NT2/D1 (cell line): ENCODE results near the gene ARL15.

ENCODE experiments used
- YY1 ChIP-seq: IDR thresholded peaks from 2 replicates; pipeline ENCODE4 v1.6.1; 2011; ENCODE audit not compliant: insufficient read length, insufficient read depth
- ZNF274 ChIP-seq: IDR thresholded peaks from 2 replicates; pipeline ENCODE4 v1.6.1; 2011; ENCODE audit warnings: mild to moderate bottlenecking, low read depth, low read length

DNA sequence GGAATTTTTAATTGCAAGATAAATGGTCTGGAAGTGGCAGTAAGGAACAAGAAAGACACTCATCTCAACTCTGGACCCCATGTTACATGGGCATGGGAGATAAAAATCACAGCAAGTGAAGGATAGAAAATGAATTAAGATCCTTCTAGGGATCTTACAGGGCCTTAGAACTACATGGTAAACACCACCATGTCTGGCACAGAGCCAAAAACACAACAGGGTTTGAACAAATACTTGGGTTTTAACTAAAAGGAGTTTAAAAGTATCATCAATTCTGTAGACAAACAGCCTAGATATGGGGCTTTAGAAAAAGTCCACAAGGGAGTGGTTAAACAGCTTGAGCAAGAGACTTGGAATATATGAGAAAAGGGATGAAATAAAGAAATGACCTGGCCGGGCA is 366.4 kb downstream of the ARL15 start:
- TF ChIP-seq ZNF274 (no peak), YY1 (no peak)
